Neural cell (in vitro differentiated cells): Measurements from ENCODE around the gene BANF1. TPM values are rescaled to one million over a fixed set of nuclear protein-coding genes. Genes with fewer than 3 reads are reported as not detected.

Source experiments
- H2AFZ ChIP-seq: fragments of 200-600, 300-800 bp; sonication (generic), shearing (Covaris generic); 2 replicates; pipeline ENCODE4 v1.6.0; 2014; ENCODE audit warnings: low read depth, mild to moderate bottlenecking, antibody characterized with exemption, low read length, moderate library complexity
- H3F3A ChIP-seq: fragments of 200-600 bp; shearing (Covaris generic); 2 replicates; pipeline ENCODE4 v1.6.1; 2016; ENCODE audit warnings: mild to moderate bottlenecking, moderate library complexity, mixed read lengths, antibody characterized with exemption, low read length; ENCODE audit not compliant: insufficient read depth, poor library complexity, severe bottlenecking
- H3K27ac ChIP-seq: fragments of 200-600, 300-800 bp; sonication (generic), shearing (Covaris generic); 2 replicates; pipeline ENCODE4 v1.5.1; 2014; ENCODE audit warnings: mild to moderate bottlenecking, low read length, moderate library complexity
- H3K27me3 ChIP-seq: fragments of 300-800, 200-600 bp; sonication (generic), shearing (Covaris generic); 2 replicates; pipeline ENCODE4 v1.6.0; 2014; ENCODE audit warnings: mild to moderate bottlenecking, low read depth, low read length, moderate library complexity; ENCODE audit not compliant: insufficient read depth
- H3K36me3 ChIP-seq: fragments of 300-800, 200-600 bp; sonication (generic), shearing (Covaris generic); 2 replicates; pipeline ENCODE4 v1.5.1; 2014; ENCODE audit warnings: mild to moderate bottlenecking, antibody characterized with exemption, low read length, moderate library complexity; ENCODE audit not compliant: insufficient read depth
- H3K4me2 ChIP-seq: fragments of 300-800, 200-600 bp; sonication (generic), shearing (Covaris generic); 2 replicates; pipeline ENCODE4 v1.6.0; 2014; ENCODE audit warnings: mild to moderate bottlenecking, low read length
- H3K4me3 ChIP-seq: fragments of 300-800, 200-600 bp; sonication (generic), shearing (Covaris generic); 2 replicates; pipeline ENCODE4 v1.5.1; 2014; ENCODE audit warnings: mild to moderate bottlenecking, low read length, moderate library complexity
- H3K79me2 ChIP-seq: fragments of 200-600 bp; shearing (Covaris generic); replicated peaks from 2 replicates; pipeline ENCODE4 v1.6.0; 2014; ENCODE audit warnings: mild to moderate bottlenecking, low read length, moderate library complexity; ENCODE audit not compliant: insufficient read depth
- H3K9ac ChIP-seq: fragments of 300-800, 200-600 bp; sonication (generic), shearing (Covaris generic); 2 replicates; pipeline ENCODE4 v1.6.1; 2016; ENCODE audit warnings: mild to moderate bottlenecking, low read length, mixed read lengths
- H3K9me2 ChIP-seq: fragments of 200-600 bp; shearing (Covaris generic); 2 replicates; pipeline ENCODE4 v1.6.1; 2016; ENCODE audit warnings: mild to moderate bottlenecking, low read length, mixed read lengths; ENCODE audit not compliant: insufficient read depth
- H3K9me3 ChIP-seq: fragments of 200-600, 300-800 bp; sonication (generic), shearing (Covaris generic); 2 replicates; pipeline ENCODE4 v1.6.1; 2016; ENCODE audit warnings: mild to moderate bottlenecking, mixed run types, low read length, moderate library complexity, mixed read lengths
- H4K20me1 ChIP-seq: fragments of 200-600 bp; shearing (Covaris generic); 2 replicates; pipeline ENCODE4 v1.6.1; 2016; ENCODE audit warnings: mild to moderate bottlenecking, mixed run types; ENCODE audit not compliant: insufficient read depth
- EP300 ChIP-seq: fragments of 450-650 bp; conservative IDR thresholded peaks from 2 replicates; pipeline ENCODE4 v1.6.1; 2014; ENCODE audit warnings: antibody characterized with exemption, mild to moderate bottlenecking, moderate library complexity; ENCODE audit not compliant: poor library complexity, severe bottlenecking
- EZH2 ChIP-seq: fragments of 200-600, 300-800 bp; shearing (Covaris generic), sonication (generic); IDR thresholded peaks from 2 replicates; pipeline ENCODE4 v1.6.1; 2014; ENCODE audit warnings: antibody characterized with exemption, low read length, borderline replicate concordance, mild to moderate bottlenecking; ENCODE audit not compliant: insufficient read depth, poor library complexity, severe bottlenecking
- MXI1 ChIP-seq: fragments of 450-650 bp; conservative IDR thresholded peaks from 2 replicates; pipeline ENCODE4 v1.6.1; 2014; ENCODE audit warnings: antibody characterized with exemption, mild to moderate bottlenecking; ENCODE audit not compliant: poor library complexity, severe bottlenecking
- POLR2AphosphoS5 ChIP-seq: IDR thresholded peaks from 2 replicates; pipeline ENCODE4 v1.6.1; 2012
- RAD21 ChIP-seq: fragments of 450-650 bp; conservative IDR thresholded peaks from 2 replicates; pipeline ENCODE4 v1.6.1; 2014; ENCODE audit warnings: antibody characterized with exemption, mild to moderate bottlenecking, moderate library complexity
- SMC3 ChIP-seq: fragments of 450-650 bp; conservative IDR thresholded peaks from 2 replicates; pipeline ENCODE4 v1.6.1; 2014; ENCODE audit warnings: antibody characterized with exemption, mild to moderate bottlenecking, moderate library complexity; ENCODE audit not compliant: poor library complexity
- TAF1 ChIP-seq: IDR thresholded peaks from 2 replicates; pipeline ENCODE4 v1.6.1; 2012; ENCODE audit warnings: low read depth
- polyA plus RNA-seq: library from polyadenylated mRNA; depleted of rRNA; stranded (reverse); fragments of >200 nt; gene quantifications from 2 replicates; pipeline ENCODE4 v1.2.3, GENCODE V29; 2014
- TF ChIP-seq, protein P1 (sequence below): IDR thresholded peaks from 2 replicates; pipeline ENCODE4 v1.6.1; 2012; ENCODE audit warnings: borderline replicate concordance
- TF ChIP-seq, protein P2 (sequence below): fragments of 450-650 bp; IDR thresholded peaks from 2 replicates; pipeline ENCODE4 v1.5.1; 2014; ENCODE audit warnings: antibody characterized with exemption, mild to moderate bottlenecking, moderate library complexity; ENCODE audit not compliant: poor library complexity, severe bottlenecking

BANF1 gene
- polyA plus RNA-seq, 1 donor from 2014 or later, result 60.0 TPM

- Histone ChIP-seq H3K79me2 (no peaks in the 10 kb centered on the region), H3K9ac (no peak overlapping the region), H3K9me3 (no peaks in the 10 kb centered on the region), H3F3A (no peaks in the 10 kb centered on the region), H3K36me3 (no peaks in the 10 kb centered on the region), H3K27me3 (no peaks in the 10 kb centered on the region), H3K4me3 (no peak overlapping the region), H3K4me2 (no peak overlapping the region), H4K20me1 (no peaks in the 10 kb centered on the region), H3K9me2 (no peaks in the 10 kb centered on the region), H2AFZ (no peak overlapping the region), H3K27ac (no peak overlapping the region)
- TF ChIP-seq EP300, result no peak
- TF ChIP-seq, protein P1, sequence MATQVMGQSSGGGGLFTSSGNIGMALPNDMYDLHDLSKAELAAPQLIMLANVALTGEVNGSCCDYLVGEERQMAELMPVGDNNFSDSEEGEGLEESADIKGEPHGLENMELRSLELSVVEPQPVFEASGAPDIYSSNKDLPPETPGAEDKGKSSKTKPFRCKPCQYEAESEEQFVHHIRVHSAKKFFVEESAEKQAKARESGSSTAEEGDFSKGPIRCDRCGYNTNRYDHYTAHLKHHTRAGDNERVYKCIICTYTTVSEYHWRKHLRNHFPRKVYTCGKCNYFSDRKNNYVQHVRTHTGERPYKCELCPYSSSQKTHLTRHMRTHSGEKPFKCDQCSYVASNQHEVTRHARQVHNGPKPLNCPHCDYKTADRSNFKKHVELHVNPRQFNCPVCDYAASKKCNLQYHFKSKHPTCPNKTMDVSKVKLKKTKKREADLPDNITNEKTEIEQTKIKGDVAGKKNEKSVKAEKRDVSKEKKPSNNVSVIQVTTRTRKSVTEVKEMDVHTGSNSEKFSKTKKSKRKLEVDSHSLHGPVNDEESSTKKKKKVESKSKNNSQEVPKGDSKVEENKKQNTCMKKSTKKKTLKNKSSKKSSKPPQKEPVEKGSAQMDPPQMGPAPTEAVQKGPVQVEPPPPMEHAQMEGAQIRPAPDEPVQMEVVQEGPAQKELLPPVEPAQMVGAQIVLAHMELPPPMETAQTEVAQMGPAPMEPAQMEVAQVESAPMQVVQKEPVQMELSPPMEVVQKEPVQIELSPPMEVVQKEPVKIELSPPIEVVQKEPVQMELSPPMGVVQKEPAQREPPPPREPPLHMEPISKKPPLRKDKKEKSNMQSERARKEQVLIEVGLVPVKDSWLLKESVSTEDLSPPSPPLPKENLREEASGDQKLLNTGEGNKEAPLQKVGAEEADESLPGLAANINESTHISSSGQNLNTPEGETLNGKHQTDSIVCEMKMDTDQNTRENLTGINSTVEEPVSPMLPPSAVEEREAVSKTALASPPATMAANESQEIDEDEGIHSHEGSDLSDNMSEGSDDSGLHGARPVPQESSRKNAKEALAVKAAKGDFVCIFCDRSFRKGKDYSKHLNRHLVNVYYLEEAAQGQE, result no peak
- no peak for TF ChIP-seq TAF1
- no peak for TF ChIP-seq EZH2
- no peak for TF ChIP-seq SMC3
Measured at GRCh38 chr11:65972116-65972515, 30.2 kb upstream of the BANF1 start.

DNA sequence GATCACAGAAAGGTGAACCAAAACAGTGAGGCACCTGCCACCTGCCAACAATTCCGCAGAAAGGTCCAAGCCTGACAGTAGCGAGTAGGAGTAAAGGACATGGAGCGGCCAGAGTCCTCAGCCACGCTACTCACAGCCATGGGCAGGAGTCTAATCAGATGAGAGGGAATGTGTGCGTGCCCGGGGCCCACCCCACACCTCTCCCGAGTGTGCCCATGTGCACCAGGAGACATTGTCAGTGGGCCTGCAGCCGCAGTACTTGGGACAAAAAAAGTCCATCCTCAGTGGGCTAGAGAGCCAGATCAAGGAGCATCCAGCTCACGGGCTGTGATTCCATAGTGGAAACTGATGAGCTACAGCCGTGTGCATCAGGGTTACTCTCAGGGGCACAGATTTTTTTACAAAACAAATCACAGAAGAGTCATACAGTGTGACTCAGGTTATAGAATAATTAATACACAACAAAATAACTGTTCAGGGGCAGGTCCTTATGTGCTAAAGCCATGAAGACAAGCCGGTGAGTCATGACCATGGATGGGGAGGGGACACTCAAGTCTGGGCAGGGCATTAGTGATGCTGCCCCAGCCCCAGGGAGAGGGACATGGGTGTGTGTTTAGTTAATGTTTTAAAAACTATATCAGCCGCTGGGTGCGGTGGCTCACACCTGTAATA lies 28.7 kb upstream of the BANF1 start:
- H3K4me2 ChIP-seq, result no peak overlapping the region
- no peaks in the 10 kb centered on the region for H3K27me3 ChIP-seq
- no peaks in the 10 kb centered on the region for H3F3A ChIP-seq
- no peaks in the 10 kb centered on the region for H3K79me2 ChIP-seq
- H3K9ac ChIP-seq, result no peak overlapping the region
- no peaks in the 10 kb centered on the region for H4K20me1 ChIP-seq
- no peaks in the 10 kb centered on the region for H3K36me3 ChIP-seq
- H3K27ac ChIP-seq, result no peak overlapping the region
- H2AFZ ChIP-seq, result no peak overlapping the region
- TF ChIP-seq EZH2 (no peak), TAF1 (no peak), MXI1 (no peak), RAD21 (no peak), SMC3 (no peak), EP300 (no peak), POLR2AphosphoS5 (no peak)
- TF ChIP-seq, protein P1, result no peak
- TF ChIP-seq, protein P2, sequence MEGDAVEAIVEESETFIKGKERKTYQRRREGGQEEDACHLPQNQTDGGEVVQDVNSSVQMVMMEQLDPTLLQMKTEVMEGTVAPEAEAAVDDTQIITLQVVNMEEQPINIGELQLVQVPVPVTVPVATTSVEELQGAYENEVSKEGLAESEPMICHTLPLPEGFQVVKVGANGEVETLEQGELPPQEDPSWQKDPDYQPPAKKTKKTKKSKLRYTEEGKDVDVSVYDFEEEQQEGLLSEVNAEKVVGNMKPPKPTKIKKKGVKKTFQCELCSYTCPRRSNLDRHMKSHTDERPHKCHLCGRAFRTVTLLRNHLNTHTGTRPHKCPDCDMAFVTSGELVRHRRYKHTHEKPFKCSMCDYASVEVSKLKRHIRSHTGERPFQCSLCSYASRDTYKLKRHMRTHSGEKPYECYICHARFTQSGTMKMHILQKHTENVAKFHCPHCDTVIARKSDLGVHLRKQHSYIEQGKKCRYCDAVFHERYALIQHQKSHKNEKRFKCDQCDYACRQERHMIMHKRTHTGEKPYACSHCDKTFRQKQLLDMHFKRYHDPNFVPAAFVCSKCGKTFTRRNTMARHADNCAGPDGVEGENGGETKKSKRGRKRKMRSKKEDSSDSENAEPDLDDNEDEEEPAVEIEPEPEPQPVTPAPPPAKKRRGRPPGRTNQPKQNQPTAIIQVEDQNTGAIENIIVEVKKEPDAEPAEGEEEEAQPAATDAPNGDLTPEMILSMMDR, result no peak
- no peak overlapping the region for H3K4me3 ChIP-seq
- no peaks in the 10 kb centered on the region for H3K9me2 ChIP-seq
- H3K9me3 ChIP-seq, result no peaks in the 10 kb centered on the region
